Activated CD4-positive, alpha-beta T cell treated with anti-CD3 and anti-CD28 coated beads, Interleukin-2, amount 10 ng/mL, durations not matched to agents 7 days and 5 days (primary cell): ENCODE data around the gene CNTN3. TPM values are rescaled to one million over a fixed set of nuclear protein-coding genes. Genes with fewer than 3 reads are reported as not detected.

Experiments
- CTCF ChIA-PET: fragments of 350-600 bp; sonication (Branson Sonifier 250); formaldehyde crosslinking; loops from one replicate; lab custom pipeline; 2021; ENCODE audit warnings: antibody characterized with exemption; lab: Charles Lee
- POLR2A ChIA-PET: fragments of 350-600 bp; sonication (Branson Sonifier 250); formaldehyde crosslinking; loops from one replicate; lab custom pipeline; 2021; ENCODE audit warnings: antibody characterized with exemption; lab: Charles Lee
- DNase-seq: peaks from one replicate; pipeline ENCODE4 v3.0.0-alpha.2; 2020
- H3K27ac Mint-ChIP-seq: one replicate; pipeline ENCODE4 v1.8.0; 2021; ENCODE audit warnings: mild to moderate bottlenecking, moderate library complexity, mixed read lengths
- H3K27me3 Mint-ChIP-seq: one replicate; pipeline ENCODE4 v1.8.0; 2021; ENCODE audit warnings: mixed read lengths
- H3K36me3 Mint-ChIP-seq: one replicate; pipeline ENCODE4 v1.8.0; 2021; ENCODE audit warnings: low read depth, mixed read lengths
- H3K4me1 Mint-ChIP-seq: one replicate; pipeline ENCODE4 v1.8.0; 2021; ENCODE audit warnings: mixed read lengths
- H3K4me3 Mint-ChIP-seq: one replicate; pipeline ENCODE4 v1.8.0; 2021; ENCODE audit warnings: mild to moderate bottlenecking, moderate library complexity, mixed read lengths
- H3K9me3 Mint-ChIP-seq: one replicate; pipeline ENCODE4 v1.8.0; 2021; ENCODE audit warnings: mixed read lengths
- total RNA-seq, 2 experiments: library from RNA; stranded (reverse); gene quantifications; one replicate each; pipeline ENCODE4 v1.2.3, GENCODE V29; 2021

Gene CNTN3
- total RNA-seq, 2 experiments from 2014 or later = not detected

DNA sequence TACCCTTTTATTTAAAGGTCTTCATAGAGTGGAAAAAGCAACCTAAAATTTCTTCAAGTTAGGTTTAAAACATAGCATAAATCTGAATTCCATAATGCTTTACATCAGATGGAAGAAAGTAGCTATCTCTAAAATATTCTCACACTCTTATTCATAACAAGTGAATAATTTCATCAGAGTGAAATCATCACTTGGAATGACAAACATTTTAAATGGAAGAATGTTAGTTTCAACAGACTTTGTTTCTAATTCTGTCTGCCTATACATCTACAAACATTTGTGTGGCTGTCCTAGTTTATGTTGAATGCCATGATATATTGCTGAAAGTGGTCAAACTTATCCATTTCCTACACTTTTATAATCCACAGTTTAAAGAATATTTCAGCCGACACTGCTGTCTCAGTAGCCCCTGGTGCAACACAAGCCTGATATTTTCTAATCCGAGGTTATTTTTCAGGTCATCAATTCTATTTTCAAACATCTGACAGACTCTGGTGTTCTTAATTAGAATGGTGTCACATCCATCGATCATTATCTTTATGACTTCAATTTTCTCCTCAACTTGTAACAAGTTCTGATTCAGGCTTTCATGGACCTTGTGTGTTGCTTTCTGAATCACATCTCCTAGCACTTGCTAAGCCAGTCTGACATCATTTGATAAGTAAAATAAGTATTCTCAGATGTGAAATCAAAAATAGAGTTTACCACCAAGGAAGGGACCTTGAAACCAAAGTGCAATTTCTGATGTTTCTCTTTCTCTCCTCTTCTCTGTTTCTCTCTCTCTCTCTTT is 17.1 kb upstream of the CNTN3 start:
- Mint-ChIP-seq H3K27ac (no peak overlapping the region), H3K9me3 (peaks cover 1% of the 10 kb centered on the region), H3K4me1 (no peaks in the 10 kb centered on the region), H3K36me3 (no peaks in the 10 kb centered on the region), H3K27me3 (no peaks in the 10 kb centered on the region), H3K4me3 (no peak overlapping the region)
- ChIA-PET CTCF (no interaction called here), POLR2A (no interaction called here)
- DNase-seq = no peak

DNA sequence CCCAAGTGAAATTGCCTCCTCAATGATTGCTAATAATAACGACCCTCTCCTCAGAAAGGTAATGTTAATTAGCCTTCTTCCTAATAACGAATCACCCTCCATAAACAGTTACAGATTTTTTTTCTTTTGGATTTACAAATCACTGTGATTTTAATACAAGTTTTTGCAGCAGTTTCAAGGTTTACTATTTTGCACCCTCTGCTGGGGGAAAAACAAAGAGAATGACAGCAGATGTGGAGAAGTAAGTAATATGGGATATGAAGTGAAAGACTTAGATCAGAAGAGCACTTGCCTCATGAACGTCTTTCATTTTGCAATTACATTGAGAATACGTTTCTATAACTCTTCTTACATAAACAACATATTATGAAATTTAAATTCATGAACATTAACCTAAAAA is 16.1 kb upstream of the CNTN3 start:
- H3K4me1 Mint-ChIP-seq = no peaks in the 10 kb centered on the region
- CTCF ChIA-PET = no interaction called here
- POLR2A ChIA-PET = no interaction called here
- no peak overlapping the region for H3K4me3 Mint-ChIP-seq
- H3K27me3 Mint-ChIP-seq = no peaks in the 10 kb centered on the region
- no peak overlapping the region for H3K27ac Mint-ChIP-seq
- no peak for DNase-seq
- peaks cover 1% of the 10 kb centered on the region for H3K9me3 Mint-ChIP-seq
- no peaks in the 10 kb centered on the region for H3K36me3 Mint-ChIP-seq

DNA sequence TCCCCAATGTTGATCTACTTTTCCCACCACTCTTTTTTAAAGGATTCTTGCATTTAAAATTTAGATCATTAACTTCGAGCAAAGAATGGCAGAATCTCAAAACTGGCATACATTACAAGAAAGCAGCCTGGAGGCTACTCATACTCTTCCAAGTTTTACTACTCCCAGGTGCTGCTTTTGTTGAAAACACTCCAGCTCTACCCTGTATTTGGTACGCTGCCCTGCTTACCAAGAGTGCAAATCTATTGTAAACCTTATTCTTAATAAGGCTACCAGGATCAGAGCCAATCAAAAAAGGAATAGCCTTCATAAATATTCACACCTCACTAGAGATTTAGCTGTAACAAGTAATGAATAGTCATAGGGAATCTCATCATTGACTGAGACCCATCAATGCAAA is 11.6 kb upstream of the CNTN3 start:
- no peaks in the 10 kb centered on the region for H3K9me3 Mint-ChIP-seq
- no peaks in the 10 kb centered on the region for H3K36me3 Mint-ChIP-seq
- no peak overlapping the region for H3K4me3 Mint-ChIP-seq
- no peak overlapping the region for H3K27ac Mint-ChIP-seq
- no peaks in the 10 kb centered on the region for H3K4me1 Mint-ChIP-seq
- no peaks in the 10 kb centered on the region for H3K27me3 Mint-ChIP-seq
- CTCF ChIA-PET = no interaction called here
- DNase-seq = no peak
- POLR2A ChIA-PET = no interaction called here

DNA sequence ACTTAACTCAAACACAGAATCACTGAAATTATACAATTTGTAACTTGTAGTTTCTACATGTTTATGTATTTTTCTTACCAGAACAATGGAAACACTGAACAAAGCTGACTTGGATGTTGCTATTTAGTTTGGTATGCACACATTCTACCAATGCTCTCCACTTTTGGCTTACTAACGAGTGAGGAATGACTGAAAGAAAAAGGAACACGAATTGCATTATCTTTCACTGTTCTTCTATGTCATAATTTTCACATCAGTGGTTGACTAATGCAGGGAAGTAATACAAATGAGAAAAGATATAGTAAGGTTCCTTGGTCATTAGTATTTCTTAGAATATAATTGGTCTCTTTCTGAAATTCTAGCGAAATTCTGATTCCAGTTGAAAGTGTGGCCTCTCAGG is 9.8 kb upstream of the CNTN3 start:
- ChIA-PET POLR2A (no interaction called here), CTCF (no interaction called here)
- Mint-ChIP-seq H3K9me3 (no peaks in the 10 kb centered on the region), H3K4me1 (no peaks in the 10 kb centered on the region), H3K4me3 (no peak overlapping the region), H3K27me3 (no peaks in the 10 kb centered on the region), H3K36me3 (no peaks in the 10 kb centered on the region), H3K27ac (no peak overlapping the region)
- DNase-seq = no peak

DNA sequence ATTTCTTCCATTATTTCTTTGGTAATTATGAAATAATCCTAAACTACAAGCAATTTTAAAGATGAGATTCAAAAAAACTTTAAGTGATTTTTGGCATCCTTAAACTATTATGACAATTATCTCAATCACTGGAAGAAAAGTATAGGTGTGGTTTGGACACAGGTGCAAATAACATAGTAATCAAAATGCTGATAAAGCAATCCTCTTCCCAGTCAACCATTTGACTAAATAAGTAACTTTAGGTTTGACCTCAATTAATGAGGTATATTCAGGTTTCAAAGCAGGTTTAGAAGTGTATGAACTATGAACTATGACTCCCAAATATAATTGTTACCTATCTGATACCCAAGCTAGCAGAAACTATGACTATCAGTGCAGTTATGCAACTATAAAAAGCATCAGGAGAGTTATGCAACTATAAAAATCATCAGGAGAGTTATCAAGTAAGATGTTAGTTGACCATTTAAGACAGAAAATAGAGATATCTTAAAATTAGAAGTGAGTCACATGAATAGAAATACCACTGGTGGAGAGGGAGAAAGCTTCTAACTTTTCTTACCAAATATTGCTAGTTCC is 8.9 kb upstream of the CNTN3 start:
- ChIA-PET POLR2A (no interaction called here), CTCF (no interaction called here)
- no peaks in the 10 kb centered on the region for H3K4me1 Mint-ChIP-seq
- H3K36me3 Mint-ChIP-seq = no peaks in the 10 kb centered on the region
- no peak overlapping the region for H3K27ac Mint-ChIP-seq
- H3K27me3 Mint-ChIP-seq = no peaks in the 10 kb centered on the region
- no peaks in the 10 kb centered on the region for H3K9me3 Mint-ChIP-seq
- H3K4me3 Mint-ChIP-seq = no peak overlapping the region
- DNase-seq = no peak

DNA sequence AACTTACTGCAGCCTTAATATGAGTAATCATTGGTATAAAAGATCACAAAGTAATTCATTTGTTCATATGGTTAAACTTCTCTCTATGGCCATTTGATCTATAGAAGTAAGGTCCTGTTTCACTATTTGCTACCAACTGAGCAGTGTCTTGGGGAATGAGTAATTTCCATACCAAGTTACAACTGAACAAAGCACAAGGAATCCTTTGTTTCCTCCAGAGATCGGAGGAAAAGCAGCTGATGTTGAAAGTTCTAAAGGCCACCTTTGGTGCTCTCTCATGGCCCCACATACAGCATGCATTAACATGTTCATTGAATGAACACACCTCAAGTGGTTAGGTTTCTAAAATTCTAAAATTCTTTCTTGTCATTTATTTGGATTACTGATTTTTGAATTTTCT is 7.1 kb upstream of the CNTN3 start:
- H3K27me3 Mint-ChIP-seq = no peaks in the 10 kb centered on the region
- H3K4me1 Mint-ChIP-seq = no peaks in the 10 kb centered on the region
- no peak overlapping the region for H3K27ac Mint-ChIP-seq
- ChIA-PET POLR2A (no interaction called here), CTCF (no interaction called here)
- H3K36me3 Mint-ChIP-seq = no peaks in the 10 kb centered on the region
- DNase-seq = no peak
- no peaks in the 10 kb centered on the region for H3K9me3 Mint-ChIP-seq
- H3K4me3 Mint-ChIP-seq = no peak overlapping the region

DNA sequence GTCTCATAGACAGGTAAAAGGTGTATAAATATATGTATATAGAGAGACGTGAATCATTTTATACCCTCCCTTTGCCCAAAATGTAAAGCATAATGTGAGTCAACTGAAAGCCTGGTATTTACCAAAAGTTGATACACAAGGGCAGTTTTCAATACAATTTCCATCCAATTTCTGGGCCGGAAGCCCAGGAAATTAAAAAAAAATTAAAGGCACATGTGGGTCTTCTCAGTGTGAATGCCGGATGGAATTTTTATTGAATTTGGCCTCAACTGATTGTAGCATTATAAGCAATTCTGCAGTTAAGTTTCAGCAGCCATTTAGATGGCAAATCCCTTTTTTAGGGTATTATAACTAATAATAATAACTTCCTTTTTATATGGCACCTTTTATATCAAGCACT is 3.3 kb upstream of the CNTN3 start:
- H3K27ac Mint-ChIP-seq = no peak overlapping the region
- POLR2A ChIA-PET = no interaction called here
- no peaks in the 10 kb centered on the region for H3K36me3 Mint-ChIP-seq
- H3K4me1 Mint-ChIP-seq = no peaks in the 10 kb centered on the region
- H3K4me3 Mint-ChIP-seq = no peak overlapping the region
- CTCF ChIA-PET = no interaction called here
- H3K27me3 Mint-ChIP-seq = peaks cover 7% of the 10 kb centered on the region
- DNase-seq = no peak
- H3K9me3 Mint-ChIP-seq = no peaks in the 10 kb centered on the region

DNA sequence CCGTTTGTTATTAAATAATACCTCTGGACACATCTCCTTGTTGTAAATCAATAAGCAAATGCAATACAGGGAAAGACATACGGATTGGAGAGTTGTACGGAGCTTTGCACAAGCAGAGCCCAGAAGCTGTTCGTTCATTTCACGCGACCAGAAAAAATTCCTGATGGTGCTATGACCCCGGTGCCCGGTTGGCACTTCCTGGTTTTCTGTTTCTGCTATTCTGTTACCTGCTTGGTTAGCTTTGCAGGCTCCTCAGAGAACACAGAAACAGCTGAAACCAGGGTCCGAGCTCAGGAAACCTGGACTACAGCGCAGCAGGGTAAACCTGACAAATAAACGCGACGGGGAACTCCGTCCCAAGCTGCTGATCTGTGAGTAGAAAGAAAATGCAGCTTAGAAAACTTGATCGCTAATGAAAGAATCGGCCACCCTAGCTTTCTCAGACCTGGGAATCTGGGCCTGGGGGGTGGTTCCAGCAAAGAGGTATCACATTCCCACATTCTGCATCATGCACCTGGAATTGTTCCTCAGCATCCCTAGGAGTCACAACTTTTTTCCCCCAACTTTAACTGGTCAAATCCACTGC is 845 bp downstream of the CNTN3 start:
- Mint-ChIP-seq H3K9me3 (no peaks in the 10 kb centered on the region), H3K4me1 (no peaks in the 10 kb centered on the region), H3K36me3 (no peaks in the 10 kb centered on the region), H3K27ac (no peak overlapping the region), H3K27me3 (peaks cover 7% of the 10 kb centered on the region), H3K4me3 (no peak overlapping the region)
- ChIA-PET POLR2A (no interaction called here), CTCF (interaction anchor here (0.7 kb wide), 1 partner anchor 108 kb away, joined by 3 read pairs; no protein-coding TSS in a partner anchor)
- DNase-seq = no peak

DNA sequence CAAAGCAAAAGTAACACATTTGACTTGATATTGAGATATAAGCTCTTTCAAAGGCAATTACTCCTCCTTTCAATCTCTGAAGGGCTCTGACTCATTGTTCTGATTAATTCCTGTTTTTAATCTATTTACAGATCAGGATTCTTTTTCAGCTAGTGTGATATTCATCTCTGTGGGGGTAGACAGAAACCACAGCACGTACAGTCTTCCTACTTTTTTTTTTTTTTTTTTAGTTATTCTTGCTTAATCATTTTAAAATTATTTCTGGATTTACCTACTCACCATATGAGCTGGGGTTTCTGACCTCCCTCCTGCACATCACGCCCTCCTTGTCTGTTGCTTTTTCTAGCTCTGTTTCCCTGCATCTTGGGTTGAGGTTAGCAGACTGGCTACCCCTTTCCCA is 1.4 kb downstream of the CNTN3 start:
- ChIA-PET POLR2A (no interaction called here), CTCF (interaction anchor here (0.6 to 0.7 kb wide), 2 partner anchors 108 to 219 kb away, joined by 3 read pairs; no protein-coding TSS in a partner anchor)
- H3K27ac Mint-ChIP-seq = no peak overlapping the region
- H3K9me3 Mint-ChIP-seq = no peaks in the 10 kb centered on the region
- no peaks in the 10 kb centered on the region for H3K4me1 Mint-ChIP-seq
- no peak for DNase-seq
- no peak overlapping the region for H3K4me3 Mint-ChIP-seq
- H3K27me3 Mint-ChIP-seq = peaks cover 7% of the 10 kb centered on the region
- no peaks in the 10 kb centered on the region for H3K36me3 Mint-ChIP-seq

DNA sequence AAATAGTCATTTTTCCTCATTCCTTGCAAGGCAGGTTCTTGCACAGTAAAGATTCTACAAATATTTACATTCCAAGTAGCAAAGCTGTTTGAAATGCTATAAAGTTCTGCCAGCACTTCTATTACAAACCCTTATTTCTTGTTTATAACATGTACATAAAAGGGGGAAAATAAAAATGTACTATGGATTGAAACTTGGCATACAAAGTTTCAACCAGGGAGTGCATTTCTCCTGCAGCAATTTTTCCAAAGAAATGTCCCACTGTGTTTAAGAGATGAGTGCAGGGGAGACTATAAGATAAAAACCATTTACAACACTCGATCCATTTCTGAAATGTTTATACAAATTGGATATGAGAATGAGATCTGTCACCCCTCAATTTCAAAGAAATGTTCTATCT is 3.3 kb downstream of the CNTN3 start:
- no peak overlapping the region for H3K4me3 Mint-ChIP-seq

DNA sequence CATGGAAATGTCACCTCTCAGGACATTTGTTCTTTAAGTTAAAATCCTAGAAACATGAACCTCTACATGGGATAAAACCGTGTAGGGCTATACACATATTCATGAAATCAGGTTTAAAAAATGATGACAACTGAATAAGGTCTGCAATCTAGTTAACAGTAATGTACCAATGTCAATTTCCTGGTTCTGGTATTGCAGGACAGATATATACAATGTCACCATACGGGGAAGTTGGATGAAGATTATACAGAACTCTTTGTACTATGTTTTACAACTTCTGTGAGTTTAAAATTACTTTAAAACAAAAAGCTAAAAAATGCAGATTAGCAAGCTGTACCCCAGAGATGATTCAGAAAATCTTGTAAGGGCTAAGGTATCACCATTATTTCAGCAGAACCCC is 6.7 kb downstream of the CNTN3 start:
- ChIA-PET CTCF (no interaction called here), POLR2A (no interaction called here)
- DNase-seq = no peak
- H3K4me3 Mint-ChIP-seq = no peak overlapping the region
- no peaks in the 10 kb centered on the region for H3K4me1 Mint-ChIP-seq
- H3K27me3 Mint-ChIP-seq = no peaks in the 10 kb centered on the region
- no peaks in the 10 kb centered on the region for H3K9me3 Mint-ChIP-seq
- H3K36me3 Mint-ChIP-seq = no peaks in the 10 kb centered on the region
- H3K27ac Mint-ChIP-seq = no peak overlapping the region

More for the DNA sequence above, 3.3 kb downstream of the CNTN3 start:
- ChIA-PET POLR2A (no interaction called here), CTCF (no interaction called here)
- no peaks in the 10 kb centered on the region for H3K36me3 Mint-ChIP-seq
- DNase-seq = no peak
- H3K27me3 Mint-ChIP-seq = peaks cover 7% of the 10 kb centered on the region
- H3K27ac Mint-ChIP-seq = no peak overlapping the region
- no peaks in the 10 kb centered on the region for H3K4me1 Mint-ChIP-seq
- no peaks in the 10 kb centered on the region for H3K9me3 Mint-ChIP-seq

DNA sequence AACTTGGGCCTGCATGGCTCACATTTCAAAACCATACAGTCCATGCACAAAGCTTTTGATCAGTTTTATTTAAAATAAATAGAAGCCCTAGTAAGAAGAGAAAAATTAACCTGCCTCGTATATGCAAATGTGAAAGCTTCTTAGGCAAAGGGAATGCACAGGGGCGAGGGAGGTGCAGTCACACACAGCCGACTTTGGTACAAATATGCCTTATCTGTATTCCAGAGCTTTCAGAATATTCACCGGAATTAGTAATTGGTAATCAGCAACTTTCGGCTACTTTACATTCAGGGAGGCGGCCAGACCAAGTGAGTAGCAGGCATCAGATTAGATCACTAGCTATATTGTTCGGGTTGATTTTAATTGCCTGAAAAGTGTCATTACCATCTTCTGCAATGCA is 7.5 kb downstream of the CNTN3 start:
- H3K4me1 Mint-ChIP-seq = no peaks in the 10 kb centered on the region
- H3K27me3 Mint-ChIP-seq = no peaks in the 10 kb centered on the region
- H3K9me3 Mint-ChIP-seq = no peaks in the 10 kb centered on the region
- DNase-seq = no peak
- CTCF ChIA-PET = no interaction called here
- H3K36me3 Mint-ChIP-seq = no peaks in the 10 kb centered on the region
- no peak overlapping the region for H3K27ac Mint-ChIP-seq
- no peak overlapping the region for H3K4me3 Mint-ChIP-seq
- POLR2A ChIA-PET = no interaction called here

DNA sequence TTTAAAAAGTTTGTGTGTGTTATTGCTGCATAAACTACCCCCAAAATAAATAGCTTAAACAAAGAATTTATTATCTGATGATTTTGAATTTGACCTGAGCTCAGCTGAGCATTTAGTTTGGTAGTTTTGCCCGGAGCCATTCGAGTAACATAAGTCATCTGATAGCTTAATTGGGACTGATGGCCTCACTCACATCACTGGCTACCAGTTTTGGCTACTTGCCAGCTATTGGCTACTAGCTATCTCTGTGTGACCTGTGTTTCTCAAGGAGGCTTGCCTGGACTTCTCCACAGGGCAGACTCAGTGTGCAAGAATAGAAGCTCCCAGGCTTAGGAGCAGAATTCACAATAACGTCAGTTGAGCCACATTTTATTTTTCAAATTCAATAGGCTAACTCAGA is 9.0 kb downstream of the CNTN3 start:
- no peaks in the 10 kb centered on the region for H3K4me1 Mint-ChIP-seq
- DNase-seq = no peak
- CTCF ChIA-PET = no interaction called here
- POLR2A ChIA-PET = no interaction called here
- H3K9me3 Mint-ChIP-seq = no peaks in the 10 kb centered on the region
- H3K36me3 Mint-ChIP-seq = no peaks in the 10 kb centered on the region
- H3K27me3 Mint-ChIP-seq = no peaks in the 10 kb centered on the region
- no peak overlapping the region for H3K4me3 Mint-ChIP-seq
- H3K27ac Mint-ChIP-seq = no peak overlapping the region
